Cardiac fibroblast (primary cell): Measurements from ENCODE around the gene CEP162.

Source experiments
- DNase-seq, 2 donors: peaks; one replicate each; pipeline versions ENCODE4 v3.0.0 to v3.0.0-alpha.2; 2010; ENCODE audit warnings: low read depth in 2 of 2
- H3K4me3 ChIP-seq, 2 donors: replicated peaks in 1 of 2; 1 replicate in 1 of 2; 2 replicates in 1 of 2; pipeline ENCODE4 v1.5.1; 2011; ENCODE audit warnings: low read depth in 2 of 2, low read length in 2 of 2, mild to moderate bottlenecking in 2 of 2, moderate library complexity in 1 of 2
- CTCF ChIP-seq: IDR thresholded peaks from one replicate; pipeline ENCODE4 v1.5.1; 2011; ENCODE audit warnings: low read depth, mild to moderate bottlenecking, low read length, inconsistent platforms

The CEP162 gene

GRCh38 chr6:84269947-84270733 is 42.7 kb upstream of the CEP162 start:
- peak in 1 of 2 donors; percentile 54 for DNase-seq
- TF ChIP-seq CTCF: no peak

GRCh38 chr6:84268781-84269180 is 41.3 kb upstream of the CEP162 start:
- no peak for DNase-seq
- no peak for TF ChIP-seq CTCF
- H3K4me3 ChIP-seq: no peak overlapping the region

More at GRCh38 chr6:84269947-84270733, 42.7 kb upstream of the CEP162 start:
- no peak overlapping the region for H3K4me3 ChIP-seq

GRCh38 chr6:84263557-84263956 is 36.1 kb upstream of the CEP162 start:
- DNase-seq: peak; percentile 3 to 32
- no peak for TF ChIP-seq CTCF
- no peak overlapping the region for H3K4me3 ChIP-seq

GRCh38 chr6:84260926-84261325 is 33.5 kb upstream of the CEP162 start:
- H3K4me3 ChIP-seq: no peak overlapping the region
- no peak for TF ChIP-seq CTCF
- no peak for DNase-seq

- TF ChIP-seq CTCF: no peak
- DNase-seq: no peak
Observed at GRCh38 chr6:84260196-84260595, 32.8 kb upstream of the CEP162 start.

GRCh38 chr6:84258866-84259265 is 31.4 kb upstream of the CEP162 start:
- TF ChIP-seq CTCF: no peak
- no peak for DNase-seq
- H3K4me3 ChIP-seq: no peak overlapping the region

More at GRCh38 chr6:84260196-84260595, 32.8 kb upstream of the CEP162 start:
- no peak overlapping the region for H3K4me3 ChIP-seq
